ENCODE data around the gene GLRX.

GRCh38 chr5:95871146-95871806 is 48.8 kb upstream of the GLRX start:
- no peak for TF ChIP-seq FOXK2 (IDR thresholded peaks at IDR 0.05)
- TF ChIP-seq ARNT (IDR thresholded peaks at IDR 0.05) = no peak
- no peak for TF ChIP-seq FOXA1 (IDR thresholded peaks at IDR 0.05)
- TF ChIP-seq FOXM1 (IDR thresholded peaks at IDR 0.05; ENCODE audit: borderline replicate concordance) = no peak
- TF ChIP-seq TARDBP (IDR thresholded peaks at IDR 0.05) = no peak
- no peak for TF ChIP-seq SUZ12 (IDR thresholded peaks at IDR 0.05)
- no peak for TF ChIP-seq BHLHE40 (IDR thresholded peaks at IDR 0.05; ENCODE audit: borderline replicate concordance)
- no peak for TF ChIP-seq ELF4 (IDR thresholded peaks at IDR 0.05)
- TF ChIP-seq HDGF (IDR thresholded peaks at IDR 0.05; ENCODE audit: borderline replicate concordance) = no peak
- TF ChIP-seq SP1 (IDR thresholded peaks at IDR 0.05) = no peak
- no peak for TF ChIP-seq NFRKB (IDR thresholded peaks at IDR 0.05)
- no peak for TF ChIP-seq PKNOX1 (IDR thresholded peaks at IDR 0.05)
- TF ChIP-seq L3MBTL2 (conservative IDR thresholded peaks at IDR 0.05) = no peak
